Keratinocyte (primary cell): ENCODE measurements around the gene REPS2. TPM values are rescaled to one million over a fixed set of nuclear protein-coding genes. Genes with fewer than 3 reads are reported as not detected.

Experiments
- DNase-seq: peaks from one replicate; pipeline ENCODE4 v3.0.0-alpha.2; 2011; ENCODE audit warnings: low read depth, missing footprints, low spot score
- FAIRE-seq: peaks from 2 replicates; lab custom pipeline; 2011; peaks lifted over from hg19 to GRCh38; lab: Jason Lieb, UNC
- H2AFZ ChIP-seq: 2 replicates; pipeline ENCODE4 v1.6.0; 2012; ENCODE audit warnings: low read length, control low read depth, inconsistent platforms; ENCODE audit not compliant: control insufficient read depth
- H3K27ac ChIP-seq: 2 replicates; pipeline ENCODE4 v1.5.1; 2011; ENCODE audit warnings: low read length; ENCODE audit not compliant: control insufficient read depth, insufficient read depth
- H3K27me3 ChIP-seq: 3 replicates; pipeline ENCODE4 v1.6.0; 2011; ENCODE audit warnings: low read length; ENCODE audit not compliant: control insufficient read depth, insufficient read depth; ENCODE audit errors: extremely low read depth
- H3K36me3 ChIP-seq, 2 experiments: 2 replicates in 1 of 2; 3 replicates in 1 of 2; pipeline ENCODE4 v1.5.1; 2011; ENCODE audit warnings: low read length in 2 of 2, mild to moderate bottlenecking in 1 of 2; ENCODE audit not compliant: control insufficient read depth in 2 of 2, insufficient read depth in 2 of 2; ENCODE audit errors: extremely low read depth in 1 of 2
- H3K4me1 ChIP-seq: 3 replicates; pipeline ENCODE4 v1.5.1; 2011; ENCODE audit warnings: low read length; ENCODE audit not compliant: control insufficient read depth, insufficient read depth; ENCODE audit errors: extremely low read depth
- H3K4me2 ChIP-seq: 3 replicates; pipeline ENCODE4 v1.6.0; 2011; ENCODE audit warnings: low read depth, low read length; ENCODE audit not compliant: control insufficient read depth, insufficient read depth; ENCODE audit errors: extremely low read depth
- H3K4me3 ChIP-seq, 3 experiments: fragments of 200-600 bp in 1 of 3; sonication (generic) in 1 of 3; 2 replicates in 2 of 3; 3 replicates in 1 of 3; pipeline ENCODE4 v1.5.1; 2011 to 2016; ENCODE audit warnings: low read length in 3 of 3, mild to moderate bottlenecking in 3 of 3, control low read depth in 2 of 3, inconsistent platforms in 1 of 3, low read depth in 1 of 3, mixed read lengths in 1 of 3, mixed run types in 1 of 3, moderate library complexity in 1 of 3; ENCODE audit not compliant: control insufficient read depth in 2 of 3, insufficient read depth in 2 of 3; ENCODE audit errors: extremely low read depth in 1 of 3
- H3K79me2 ChIP-seq: 2 replicates; pipeline ENCODE4 v1.6.0; 2012; ENCODE audit warnings: low read length; ENCODE audit not compliant: control insufficient read depth, insufficient read depth
- H3K9ac ChIP-seq: 3 replicates; pipeline ENCODE4 v1.6.0; 2011; ENCODE audit warnings: low read length; ENCODE audit not compliant: control insufficient read depth, insufficient read depth; ENCODE audit errors: extremely low read depth
- H3K9me1 ChIP-seq: 3 replicates; pipeline ENCODE4 v1.6.0; 2011; ENCODE audit warnings: low read length; ENCODE audit not compliant: control insufficient read depth, insufficient read depth; ENCODE audit errors: extremely low read depth
- H3K9me3 ChIP-seq: 2 replicates; pipeline ENCODE4 v1.5.1; 2012; ENCODE audit warnings: low read depth, low read length; ENCODE audit not compliant: control insufficient read depth
- H4K20me1 ChIP-seq: 3 replicates; pipeline ENCODE4 v1.6.0; 2011; ENCODE audit warnings: low read length; ENCODE audit not compliant: control insufficient read depth, insufficient read depth; ENCODE audit errors: extremely low read depth
- EZH2 ChIP-seq: IDR thresholded peaks from one replicate; pipeline ENCODE4 v1.6.1; 2012; ENCODE audit warnings: inconsistent platforms, mild to moderate bottlenecking, low read length, moderate library complexity
- dilution Hi-C: fragments of 300-500 bp; cut with MboI; formaldehyde crosslinking; loops from one replicate; pipeline ENCODE4 v1.7.0; 2020; ENCODE audit warnings: low sequenced_read_pairs; ENCODE audit not compliant: extremely low pct_ligation_motif_present
- polyA plus RNA-seq, 5 experiments: library from polyadenylated mRNA; depleted of rRNA in 3 of 5; stranded (reverse) in 3 of 5; stranded (forward) in 1 of 5; unstranded in 1 of 5; fragments of >200 nt; gene quantifications; 1 replicate in 1 of 5; 2 replicates in 3 of 5; 3 replicates in 1 of 5; pipeline versions ENCODE4 v1.2.1 to v1.2.3, GENCODE V29; 2011 to 2012; ENCODE audit warnings: missing spikeins in 2 of 5, low read depth in 1 of 5, low replicate concordance in 1 of 5
- TF ChIP-seq, protein P1 (sequence below), 3 experiments: IDR thresholded peaks in 1 of 3; conservative IDR thresholded peaks in 1 of 3; optimal IDR thresholded peaks in 1 of 3; 2 replicates in 2 of 3; 3 replicates in 1 of 3; pipeline versions ENCODE3 to v1.5.1; 2011; ENCODE audit warnings: low read length in 3 of 3, mild to moderate bottlenecking in 3 of 3, moderate library complexity in 2 of 3, control low read depth in 1 of 3, inconsistent platforms in 1 of 3; ENCODE audit not compliant: insufficient read depth in 2 of 3; ENCODE audit errors: extremely low read depth in 1 of 3

The REPS2 gene
- polyA plus RNA-seq, 1 donor (not counting 4 experiments of a cell fraction or from before 2014, with no cell fraction given), result 2.4 TPM

DNA sequence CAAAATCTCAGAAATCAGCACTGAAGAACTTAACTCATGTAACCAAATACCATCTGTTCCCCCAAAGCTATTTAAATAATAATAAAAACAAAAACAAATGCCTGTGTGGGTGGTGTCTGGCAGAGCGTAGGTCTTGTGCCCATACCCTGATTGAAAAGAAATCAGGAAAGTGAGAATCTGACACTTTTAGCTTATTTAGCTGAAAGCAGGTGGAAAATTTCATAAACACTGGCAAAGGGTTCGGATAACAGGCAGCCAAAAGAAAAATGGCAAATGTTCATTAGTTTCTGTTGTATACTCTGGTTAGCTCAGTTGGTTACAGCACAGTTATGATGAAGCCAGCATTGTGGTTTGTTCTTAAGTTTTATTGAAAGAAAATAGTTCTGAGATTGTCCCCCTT lies 48.3 kb downstream of the REPS2 start:
- Histone ChIP-seq H3K27me3 (peaks cover 7% of the 10 kb centered on the region), H3K27ac (no peak overlapping the region), H3K4me3 (no peak overlapping the region), H3K9me3 (no peaks in the 10 kb centered on the region), H3K36me3 (no peaks in the 10 kb centered on the region), H4K20me1 (no peaks in the 10 kb centered on the region), H2AFZ (no peak overlapping the region), H3K9ac (no peak overlapping the region), H3K4me2 (no peak overlapping the region), H3K9me1 (no peaks in the 10 kb centered on the region), H3K4me1 (no peaks in the 10 kb centered on the region), H3K79me2 (no peaks in the 10 kb centered on the region)
- DNase-seq (no peak), FAIRE-seq (no peak)
- dilution Hi-C loops, result no loop called here
- TF ChIP-seq, protein P1, sequence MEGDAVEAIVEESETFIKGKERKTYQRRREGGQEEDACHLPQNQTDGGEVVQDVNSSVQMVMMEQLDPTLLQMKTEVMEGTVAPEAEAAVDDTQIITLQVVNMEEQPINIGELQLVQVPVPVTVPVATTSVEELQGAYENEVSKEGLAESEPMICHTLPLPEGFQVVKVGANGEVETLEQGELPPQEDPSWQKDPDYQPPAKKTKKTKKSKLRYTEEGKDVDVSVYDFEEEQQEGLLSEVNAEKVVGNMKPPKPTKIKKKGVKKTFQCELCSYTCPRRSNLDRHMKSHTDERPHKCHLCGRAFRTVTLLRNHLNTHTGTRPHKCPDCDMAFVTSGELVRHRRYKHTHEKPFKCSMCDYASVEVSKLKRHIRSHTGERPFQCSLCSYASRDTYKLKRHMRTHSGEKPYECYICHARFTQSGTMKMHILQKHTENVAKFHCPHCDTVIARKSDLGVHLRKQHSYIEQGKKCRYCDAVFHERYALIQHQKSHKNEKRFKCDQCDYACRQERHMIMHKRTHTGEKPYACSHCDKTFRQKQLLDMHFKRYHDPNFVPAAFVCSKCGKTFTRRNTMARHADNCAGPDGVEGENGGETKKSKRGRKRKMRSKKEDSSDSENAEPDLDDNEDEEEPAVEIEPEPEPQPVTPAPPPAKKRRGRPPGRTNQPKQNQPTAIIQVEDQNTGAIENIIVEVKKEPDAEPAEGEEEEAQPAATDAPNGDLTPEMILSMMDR (optimal IDR thresholded peaks at IDR 0.05 in 1 of 3, IDR thresholded peaks at IDR 0.05 in 1 of 3, conservative IDR thresholded peaks at IDR 0.05 in 1 of 3; ENCODE audit: extremely low read depth in 1 of 3, insufficient read depth in 2 of 3, low read length in 3 of 3), result no peak
- no peak for TF ChIP-seq EZH2

DNA sequence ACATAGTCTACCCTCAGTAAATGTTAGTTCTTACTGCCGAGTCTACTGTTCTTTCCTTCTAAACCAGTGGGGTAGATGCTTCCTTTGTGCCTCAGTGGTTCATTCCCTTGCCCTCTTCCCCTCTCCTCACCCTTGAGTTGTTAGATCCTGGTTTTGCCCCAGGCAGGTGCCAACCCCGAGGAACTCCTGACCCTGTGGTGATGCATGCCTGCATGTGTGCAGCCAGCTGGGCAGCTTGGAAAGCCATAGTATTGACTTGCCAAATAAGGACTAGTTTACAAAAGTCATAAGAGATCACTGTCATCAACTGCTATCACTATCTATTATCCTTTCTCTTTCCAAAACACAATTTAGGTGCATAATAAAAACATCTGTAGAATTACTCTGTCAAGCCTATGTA lies 50.9 kb downstream of the REPS2 start:
- dilution Hi-C loops, result no loop called here
- no peaks in the 10 kb centered on the region for H3K9me3 ChIP-seq
- no peaks in the 10 kb centered on the region for H3K9me1 ChIP-seq
- no peak overlapping the region for H3K4me2 ChIP-seq
- no peak overlapping the region for H3K4me3 ChIP-seq
- no peak overlapping the region for H2AFZ ChIP-seq
- no peaks in the 10 kb centered on the region for H3K36me3 ChIP-seq
- H3K9ac ChIP-seq, result no peak overlapping the region
- no peak for DNase-seq
- H3K79me2 ChIP-seq, result no peaks in the 10 kb centered on the region
- no peaks in the 10 kb centered on the region for H4K20me1 ChIP-seq
- FAIRE-seq, result no peak
- no peak for TF ChIP-seq EZH2
- TF ChIP-seq, protein P1 (optimal IDR thresholded peaks at IDR 0.05 in 1 of 3, IDR thresholded peaks at IDR 0.05 in 1 of 3, conservative IDR thresholded peaks at IDR 0.05 in 1 of 3; ENCODE audit: extremely low read depth in 1 of 3, insufficient read depth in 2 of 3, low read length in 3 of 3), result no peak
- no peaks in the 10 kb centered on the region for H3K4me1 ChIP-seq
- no peak overlapping the region for H3K27ac ChIP-seq
- H3K27me3 ChIP-seq, result peaks cover 9% of the 10 kb centered on the region
